Ishikawa (cell line): ENCODE results near the gene IFNA6.

ENCODE experiments used
- CEBPB ChIP-seq: IDR thresholded peaks from 2 replicates; pipeline ENCODE4 v1.6.1; 2012
- EP300 ChIP-seq: IDR thresholded peaks from 2 replicates; pipeline ENCODE4 v1.6.1; 2012; ENCODE audit warnings: borderline replicate concordance
- NFIC ChIP-seq: IDR thresholded peaks from 2 replicates; pipeline ENCODE4 v1.6.1; 2012
- RAD21 ChIP-seq: IDR thresholded peaks from 2 replicates; pipeline ENCODE4 v1.6.1; 2012; ENCODE audit warnings: low read depth
- TAF1 ChIP-seq: IDR thresholded peaks from 2 replicates; pipeline ENCODE4 v1.6.1; 2012; ENCODE audit warnings: low read depth, mild to moderate bottlenecking
- TCF12 ChIP-seq: IDR thresholded peaks from 2 replicates; pipeline ENCODE4 v1.6.1; 2012; ENCODE audit warnings: low read depth
- TEAD4 ChIP-seq: IDR thresholded peaks from 2 replicates; pipeline ENCODE4 v1.6.1; 2012
- USF1 ChIP-seq: IDR thresholded peaks from 2 replicates; pipeline ENCODE4 v1.6.1; 2012
- YY1 ChIP-seq: IDR thresholded peaks from 2 replicates; pipeline ENCODE4 v1.6.1; 2012; ENCODE audit warnings: low read depth
- ZBTB7A ChIP-seq: IDR thresholded peaks from 2 replicates; pipeline ENCODE4 v1.6.1; 2012; ENCODE audit warnings: low read depth
- TF ChIP-seq, protein P1 (sequence below): IDR thresholded peaks from 2 replicates; pipeline ENCODE4 v1.6.1; 2012; ENCODE audit warnings: low read depth, mild to moderate bottlenecking
- TF ChIP-seq, protein P2 (sequence below): IDR thresholded peaks from 2 replicates; pipeline ENCODE4 v1.6.1; 2012

DNA sequence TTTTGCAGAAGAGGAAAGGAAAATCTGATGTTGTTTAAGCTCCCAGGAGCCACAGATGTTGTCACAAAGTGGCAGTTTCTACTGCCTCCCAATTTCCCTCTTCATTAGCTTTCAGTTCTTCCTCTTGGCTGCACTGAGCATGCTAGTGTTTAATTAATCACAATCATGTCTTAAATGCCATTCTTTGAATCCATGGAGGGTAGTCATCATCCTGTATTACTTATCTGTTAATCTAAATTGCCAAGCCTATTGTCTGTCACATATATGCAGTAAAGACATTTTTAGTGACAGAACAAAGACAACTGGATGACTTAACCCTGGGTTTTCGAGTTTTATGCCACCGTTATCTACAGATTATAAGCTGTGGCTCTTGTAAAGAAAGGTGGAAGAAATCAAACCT is 30.2 kb downstream of the IFNA6 start:
- TF ChIP-seq RAD21 = no peak
- no peak for TF ChIP-seq YY1
- TF ChIP-seq EP300 = no peak
- TF ChIP-seq, protein P1, sequence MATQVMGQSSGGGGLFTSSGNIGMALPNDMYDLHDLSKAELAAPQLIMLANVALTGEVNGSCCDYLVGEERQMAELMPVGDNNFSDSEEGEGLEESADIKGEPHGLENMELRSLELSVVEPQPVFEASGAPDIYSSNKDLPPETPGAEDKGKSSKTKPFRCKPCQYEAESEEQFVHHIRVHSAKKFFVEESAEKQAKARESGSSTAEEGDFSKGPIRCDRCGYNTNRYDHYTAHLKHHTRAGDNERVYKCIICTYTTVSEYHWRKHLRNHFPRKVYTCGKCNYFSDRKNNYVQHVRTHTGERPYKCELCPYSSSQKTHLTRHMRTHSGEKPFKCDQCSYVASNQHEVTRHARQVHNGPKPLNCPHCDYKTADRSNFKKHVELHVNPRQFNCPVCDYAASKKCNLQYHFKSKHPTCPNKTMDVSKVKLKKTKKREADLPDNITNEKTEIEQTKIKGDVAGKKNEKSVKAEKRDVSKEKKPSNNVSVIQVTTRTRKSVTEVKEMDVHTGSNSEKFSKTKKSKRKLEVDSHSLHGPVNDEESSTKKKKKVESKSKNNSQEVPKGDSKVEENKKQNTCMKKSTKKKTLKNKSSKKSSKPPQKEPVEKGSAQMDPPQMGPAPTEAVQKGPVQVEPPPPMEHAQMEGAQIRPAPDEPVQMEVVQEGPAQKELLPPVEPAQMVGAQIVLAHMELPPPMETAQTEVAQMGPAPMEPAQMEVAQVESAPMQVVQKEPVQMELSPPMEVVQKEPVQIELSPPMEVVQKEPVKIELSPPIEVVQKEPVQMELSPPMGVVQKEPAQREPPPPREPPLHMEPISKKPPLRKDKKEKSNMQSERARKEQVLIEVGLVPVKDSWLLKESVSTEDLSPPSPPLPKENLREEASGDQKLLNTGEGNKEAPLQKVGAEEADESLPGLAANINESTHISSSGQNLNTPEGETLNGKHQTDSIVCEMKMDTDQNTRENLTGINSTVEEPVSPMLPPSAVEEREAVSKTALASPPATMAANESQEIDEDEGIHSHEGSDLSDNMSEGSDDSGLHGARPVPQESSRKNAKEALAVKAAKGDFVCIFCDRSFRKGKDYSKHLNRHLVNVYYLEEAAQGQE = no peak
- TF ChIP-seq, protein P2, sequence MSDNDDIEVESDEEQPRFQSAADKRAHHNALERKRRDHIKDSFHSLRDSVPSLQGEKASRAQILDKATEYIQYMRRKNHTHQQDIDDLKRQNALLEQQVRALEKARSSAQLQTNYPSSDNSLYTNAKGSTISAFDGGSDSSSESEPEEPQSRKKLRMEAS = no peak
- no peak for TF ChIP-seq CEBPB
- TF ChIP-seq TCF12 = no peak
- TF ChIP-seq ZBTB7A = no peak
- no peak for TF ChIP-seq USF1
- no peak for TF ChIP-seq TEAD4
- TF ChIP-seq TAF1 = no peak
- TF ChIP-seq NFIC = no peak
